ENCODE measurements around the gene CD180.
"Not testable (repeated sequence)": the region's sequence is repeated elsewhere in the genome, so short reads cannot be mapped to it uniquely, and the experiment has no call there.

CD180 gene

GRCh38 chr5:67173351-67173750 lies 23.2 kb downstream of the CD180 start:
- H3K36me3 ChIP-seq (ENCODE audit: control insufficient read depth, insufficient read depth, low read length); H3K9ac ChIP-seq (ENCODE audit: low read depth, low read length): not testable (repeated sequence)

GRCh38 chr5:67170767-67171166 lies 25.8 kb downstream of the CD180 start:
- Histone ChIP-seq H3K27me3 (ENCODE audit: control insufficient read depth, insufficient read depth, low read length) (no peaks in the 10 kb centered on the region), H3K9me3 (ENCODE audit: control insufficient read depth, insufficient read depth, low read length) (no peaks in the 10 kb centered on the region), H3K27ac (ENCODE audit: low read depth, low read length) (no peak overlapping the region), H3K4me1 (ENCODE audit: control insufficient read depth, insufficient read depth, low read length) (peaks cover 11% of the 10 kb centered on the region), H3K9ac (ENCODE audit: low read depth, low read length) (no peak overlapping the region), H3K4me3 (ENCODE audit: low read depth, low read length) (no peak overlapping the region), H3K36me3 (ENCODE audit: control insufficient read depth, insufficient read depth, low read length) (no peaks in the 10 kb centered on the region)

More at GRCh38 chr5:67173351-67173750, 23.2 kb downstream of the CD180 start:
- H3K27me3 ChIP-seq (ENCODE audit: control insufficient read depth, insufficient read depth, low read length); H3K27ac ChIP-seq (ENCODE audit: low read depth, low read length); H3K4me3 ChIP-seq (ENCODE audit: low read depth, low read length); H3K9me3 ChIP-seq (ENCODE audit: control insufficient read depth, insufficient read depth, low read length); H3K4me1 ChIP-seq (ENCODE audit: control insufficient read depth, insufficient read depth, low read length): not testable (repeated sequence)

- Histone ChIP-seq H3K36me3 (ENCODE audit: control insufficient read depth, insufficient read depth, low read length) (no peaks in the 10 kb centered on the region), H3K4me3 (ENCODE audit: low read depth, low read length) (no peak overlapping the region), H3K9ac (ENCODE audit: low read depth, low read length) (no peak overlapping the region), H3K27me3 (ENCODE audit: control insufficient read depth, insufficient read depth, low read length) (no peaks in the 10 kb centered on the region), H3K4me1 (ENCODE audit: control insufficient read depth, insufficient read depth, low read length) (peaks cover 11% of the 10 kb centered on the region), H3K27ac (ENCODE audit: low read depth, low read length) (no peak overlapping the region), H3K9me3 (ENCODE audit: control insufficient read depth, insufficient read depth, low read length) (no peaks in the 10 kb centered on the region)
Observed at GRCh38 chr5:67168069-67168468, 28.5 kb downstream of the CD180 start.

GRCh38 chr5:67166460-67167285 lies 29.9 kb downstream of the CD180 start:
- H3K27me3 ChIP-seq (ENCODE audit: control insufficient read depth, insufficient read depth, low read length), result no peaks in the 10 kb centered on the region
- H3K4me3 ChIP-seq (ENCODE audit: low read depth, low read length), result peak overlapping the region; percentile 34; the same call in 1 of the 2 replicates
- H3K36me3 ChIP-seq (ENCODE audit: control insufficient read depth, insufficient read depth, low read length), result no peaks in the 10 kb centered on the region
- H3K4me1 ChIP-seq (ENCODE audit: control insufficient read depth, insufficient read depth, low read length), result peaks cover 18% of the 10 kb centered on the region
- peak overlapping the region; percentile 72 for H3K9ac ChIP-seq (ENCODE audit: low read depth, low read length)
- no peaks in the 10 kb centered on the region for H3K9me3 ChIP-seq (ENCODE audit: control insufficient read depth, insufficient read depth, low read length)
- peak overlapping the region; percentile 10 for H3K27ac ChIP-seq (ENCODE audit: low read depth, low read length)

DNA sequence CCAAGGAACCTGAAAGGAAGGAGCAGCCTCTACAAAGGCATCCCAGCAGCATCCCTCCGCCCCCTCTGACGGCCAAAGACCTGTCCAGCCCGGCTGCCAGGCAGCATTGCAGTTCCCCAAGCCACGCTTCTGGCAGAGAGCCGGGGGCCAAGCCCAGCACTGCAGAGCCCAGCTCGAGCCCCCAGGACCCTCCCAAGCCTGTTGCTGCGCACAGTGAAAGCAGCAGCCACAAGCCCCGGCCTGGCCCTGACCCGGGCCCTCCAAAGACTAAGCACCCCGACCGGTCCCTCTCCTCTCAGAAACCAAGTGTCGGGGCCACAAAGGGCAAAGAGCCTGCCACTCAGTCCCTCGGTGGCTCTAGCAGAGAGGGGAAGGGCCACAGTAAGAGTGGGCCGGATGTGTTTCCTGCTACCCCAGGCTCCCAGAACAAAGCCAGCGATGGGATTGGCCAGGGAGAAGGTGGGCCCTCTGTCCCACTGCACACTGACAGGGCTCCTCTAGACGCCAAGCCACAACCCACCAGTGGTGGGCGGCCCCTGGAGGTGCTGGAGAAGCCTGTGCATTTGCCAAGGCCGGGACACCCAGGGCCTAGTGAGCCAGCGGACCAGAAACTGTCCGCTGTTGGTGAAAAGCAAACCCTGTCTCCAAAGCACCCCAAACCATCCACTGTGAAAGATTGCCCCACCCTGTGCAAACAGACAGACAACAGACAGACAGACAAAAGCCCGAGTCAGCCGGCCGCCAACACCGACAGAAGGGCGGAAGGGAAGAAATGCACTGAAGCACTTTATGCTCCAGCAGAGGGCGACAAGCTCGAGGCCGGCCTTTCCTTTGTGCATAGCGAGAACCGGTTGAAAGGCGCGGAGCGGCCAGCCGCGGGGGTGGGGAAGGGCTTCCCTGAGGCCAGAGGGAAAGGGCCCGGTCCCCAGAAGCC lies 30.8 kb downstream of the CD180 start:
- Histone ChIP-seq H3K36me3 (ENCODE audit: control insufficient read depth, insufficient read depth, low read length) (no peaks in the 10 kb centered on the region), H3K9me3 (ENCODE audit: control insufficient read depth, insufficient read depth, low read length) (no peaks in the 10 kb centered on the region), H3K4me3 (ENCODE audit: low read depth, low read length) (peak overlapping the region; percentile 34; the same call in 1 of the 2 replicates), H3K9ac (ENCODE audit: low read depth, low read length) (peak overlapping the region; percentile 72), H3K4me1 (ENCODE audit: control insufficient read depth, insufficient read depth, low read length) (peaks cover 21% of the 10 kb centered on the region), H3K27me3 (ENCODE audit: control insufficient read depth, insufficient read depth, low read length) (no peaks in the 10 kb centered on the region), H3K27ac (ENCODE audit: low read depth, low read length) (peak overlapping the region; percentile 10)

DNA sequence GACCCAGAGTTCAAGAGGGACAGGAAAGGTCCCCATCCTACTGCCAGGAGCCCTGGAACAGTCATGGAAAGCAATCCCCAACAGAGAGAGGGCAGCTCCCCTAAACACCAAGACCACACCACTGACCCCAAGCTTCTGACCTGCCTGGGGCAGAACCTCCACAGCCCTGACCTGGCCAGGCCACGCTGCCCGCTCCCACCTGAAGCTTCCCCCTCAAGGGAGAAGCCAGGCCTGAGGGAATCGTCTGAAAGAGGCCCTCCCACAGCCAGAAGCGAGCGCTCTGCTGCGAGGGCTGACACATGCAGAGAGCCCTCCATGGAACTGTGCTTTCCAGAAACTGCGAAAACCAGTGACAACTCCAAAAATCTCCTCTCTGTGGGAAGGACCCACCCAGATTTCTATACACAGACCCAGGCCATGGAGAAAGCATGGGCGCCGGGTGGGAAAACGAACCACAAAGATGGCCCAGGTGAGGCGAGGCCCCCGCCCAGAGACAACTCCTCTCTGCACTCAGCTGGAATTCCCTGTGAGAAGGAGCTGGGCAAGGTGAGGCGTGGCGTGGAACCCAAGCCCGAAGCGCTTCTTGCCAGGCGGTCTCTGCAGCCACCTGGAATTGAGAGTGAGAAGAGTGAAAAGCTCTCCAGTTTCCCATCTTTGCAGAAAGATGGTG lies 31.6 kb downstream of the CD180 start:
- no peak overlapping the region for H3K4me3 ChIP-seq (ENCODE audit: low read depth, low read length)
- no peaks in the 10 kb centered on the region for H3K27me3 ChIP-seq (ENCODE audit: control insufficient read depth, insufficient read depth, low read length)
- H3K9ac ChIP-seq (ENCODE audit: low read depth, low read length), result no peak overlapping the region

GRCh38 chr5:67163863-67164595 lies 32.6 kb downstream of the CD180 start:
- Histone ChIP-seq H3K27ac (ENCODE audit: low read depth, low read length) (no peak overlapping the region), H3K27me3 (ENCODE audit: control insufficient read depth, insufficient read depth, low read length) (no peaks in the 10 kb centered on the region), H3K9me3 (ENCODE audit: control insufficient read depth, insufficient read depth, low read length) (no peaks in the 10 kb centered on the region), H3K4me3 (ENCODE audit: low read depth, low read length) (no peak overlapping the region), H3K9ac (ENCODE audit: low read depth, low read length) (no peak overlapping the region), H3K36me3 (ENCODE audit: control insufficient read depth, insufficient read depth, low read length) (no peaks in the 10 kb centered on the region), H3K4me1 (ENCODE audit: control insufficient read depth, insufficient read depth, low read length) (peaks cover 23% of the 10 kb centered on the region)

More for the DNA sequence above, 31.6 kb downstream of the CD180 start:
- no peaks in the 10 kb centered on the region for H3K36me3 ChIP-seq (ENCODE audit: control insufficient read depth, insufficient read depth, low read length)
- no peaks in the 10 kb centered on the region for H3K9me3 ChIP-seq (ENCODE audit: control insufficient read depth, insufficient read depth, low read length)
- H3K27ac ChIP-seq (ENCODE audit: low read depth, low read length), result no peak overlapping the region
- peaks cover 23% of the 10 kb centered on the region for H3K4me1 ChIP-seq (ENCODE audit: control insufficient read depth, insufficient read depth, low read length)

- Histone ChIP-seq H3K9me3 (ENCODE audit: control insufficient read depth, insufficient read depth, low read length) (no peaks in the 10 kb centered on the region), H3K27ac (ENCODE audit: low read depth, low read length) (no peak overlapping the region), H3K36me3 (ENCODE audit: control insufficient read depth, insufficient read depth, low read length) (no peaks in the 10 kb centered on the region), H3K27me3 (ENCODE audit: control insufficient read depth, insufficient read depth, low read length) (no peaks in the 10 kb centered on the region), H3K9ac (ENCODE audit: low read depth, low read length) (no peak overlapping the region), H3K4me3 (ENCODE audit: low read depth, low read length) (no peak overlapping the region), H3K4me1 (ENCODE audit: control insufficient read depth, insufficient read depth, low read length) (peaks cover 23% of the 10 kb centered on the region)
Observed at GRCh38 chr5:67163231-67163756, 33.3 kb downstream of the CD180 start.

- Histone ChIP-seq H3K27me3 (ENCODE audit: control insufficient read depth, insufficient read depth, low read length) (no peaks in the 10 kb centered on the region), H3K36me3 (ENCODE audit: control insufficient read depth, insufficient read depth, low read length) (no peaks in the 10 kb centered on the region), H3K9me3 (ENCODE audit: control insufficient read depth, insufficient read depth, low read length) (no peaks in the 10 kb centered on the region), H3K9ac (ENCODE audit: low read depth, low read length) (no peak overlapping the region), H3K27ac (ENCODE audit: low read depth, low read length) (no peak overlapping the region), H3K4me3 (ENCODE audit: low read depth, low read length) (no peak overlapping the region), H3K4me1 (ENCODE audit: control insufficient read depth, insufficient read depth, low read length) (peaks cover 21% of the 10 kb centered on the region)
Observed at GRCh38 chr5:67161767-67162166, 34.8 kb downstream of the CD180 start.

GRCh38 chr5:67160985-67161384 lies 35.6 kb downstream of the CD180 start:
- Histone ChIP-seq H3K27ac (ENCODE audit: low read depth, low read length) (no peak overlapping the region), H3K4me1 (ENCODE audit: control insufficient read depth, insufficient read depth, low read length) (peaks cover 15% of the 10 kb centered on the region; the same call in 1 of the 2 replicates), H3K9me3 (ENCODE audit: control insufficient read depth, insufficient read depth, low read length) (no peaks in the 10 kb centered on the region), H3K36me3 (ENCODE audit: control insufficient read depth, insufficient read depth, low read length) (no peaks in the 10 kb centered on the region), H3K4me3 (ENCODE audit: low read depth, low read length) (no peak overlapping the region), H3K27me3 (ENCODE audit: control insufficient read depth, insufficient read depth, low read length) (no peaks in the 10 kb centered on the region), H3K9ac (ENCODE audit: low read depth, low read length) (no peak overlapping the region)
